ENCODE results near the gene GTF2H4. TPM values are rescaled to one million over a fixed set of nuclear protein-coding genes. Genes with fewer than 3 reads are reported as not detected.
"Not testable (repeated sequence)": the region's sequence is repeated elsewhere in the genome, so short reads cannot be mapped to it uniquely, and the experiment has no call there.

GTF2H4 gene
- total and polyA plus RNA-seq, 3 donors from 2014 or later, result 23.0 to 38.1 (median 30.6) TPM

DNA sequence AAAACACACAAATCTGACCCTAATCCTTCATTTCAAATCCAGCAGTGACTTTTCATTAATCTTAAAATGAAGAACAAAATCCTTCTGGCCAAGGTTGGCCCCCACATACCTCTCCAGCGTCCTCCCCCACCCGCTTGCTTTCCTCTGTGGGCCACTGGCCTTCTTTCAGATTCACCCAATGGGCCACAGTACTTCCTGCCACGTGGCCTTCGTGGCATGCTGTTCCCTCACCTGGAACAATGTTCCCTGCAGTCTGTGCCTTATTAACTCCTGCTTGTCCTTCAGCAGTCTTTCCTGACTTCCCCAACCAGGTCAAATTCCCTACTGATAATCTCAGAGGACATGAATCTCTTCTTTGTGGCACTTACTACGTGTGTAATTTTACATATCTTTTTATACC lies 5.3 kb upstream of the GTF2H4 start:
- TF ChIP-seq, protein P1, sequence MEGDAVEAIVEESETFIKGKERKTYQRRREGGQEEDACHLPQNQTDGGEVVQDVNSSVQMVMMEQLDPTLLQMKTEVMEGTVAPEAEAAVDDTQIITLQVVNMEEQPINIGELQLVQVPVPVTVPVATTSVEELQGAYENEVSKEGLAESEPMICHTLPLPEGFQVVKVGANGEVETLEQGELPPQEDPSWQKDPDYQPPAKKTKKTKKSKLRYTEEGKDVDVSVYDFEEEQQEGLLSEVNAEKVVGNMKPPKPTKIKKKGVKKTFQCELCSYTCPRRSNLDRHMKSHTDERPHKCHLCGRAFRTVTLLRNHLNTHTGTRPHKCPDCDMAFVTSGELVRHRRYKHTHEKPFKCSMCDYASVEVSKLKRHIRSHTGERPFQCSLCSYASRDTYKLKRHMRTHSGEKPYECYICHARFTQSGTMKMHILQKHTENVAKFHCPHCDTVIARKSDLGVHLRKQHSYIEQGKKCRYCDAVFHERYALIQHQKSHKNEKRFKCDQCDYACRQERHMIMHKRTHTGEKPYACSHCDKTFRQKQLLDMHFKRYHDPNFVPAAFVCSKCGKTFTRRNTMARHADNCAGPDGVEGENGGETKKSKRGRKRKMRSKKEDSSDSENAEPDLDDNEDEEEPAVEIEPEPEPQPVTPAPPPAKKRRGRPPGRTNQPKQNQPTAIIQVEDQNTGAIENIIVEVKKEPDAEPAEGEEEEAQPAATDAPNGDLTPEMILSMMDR (IDR thresholded peaks at IDR 0.05), result no peak
- no peak for TF ChIP-seq POLR2A (IDR thresholded peaks at IDR 0.05)
- no peak for DNase-seq
- Histone ChIP-seq H3K36me3 (ENCODE audit: low read depth, missing control alignments) (no peaks in the 10 kb centered on the region), H3K4me3 (no peak overlapping the region), H3K27me3 (no peaks in the 10 kb centered on the region), H3K9me3 (no peaks in the 10 kb centered on the region), H3K27ac (no peak overlapping the region), H3K4me1 (no peaks in the 10 kb centered on the region)
- intact Hi-C loops (cut with DNase I; ENCODE audit: low total_unique reads), result no loop called here
- 45 to 57% methylated on average over 5 of the region's 5 CpGs for WGBS, 2 donors

DNA sequence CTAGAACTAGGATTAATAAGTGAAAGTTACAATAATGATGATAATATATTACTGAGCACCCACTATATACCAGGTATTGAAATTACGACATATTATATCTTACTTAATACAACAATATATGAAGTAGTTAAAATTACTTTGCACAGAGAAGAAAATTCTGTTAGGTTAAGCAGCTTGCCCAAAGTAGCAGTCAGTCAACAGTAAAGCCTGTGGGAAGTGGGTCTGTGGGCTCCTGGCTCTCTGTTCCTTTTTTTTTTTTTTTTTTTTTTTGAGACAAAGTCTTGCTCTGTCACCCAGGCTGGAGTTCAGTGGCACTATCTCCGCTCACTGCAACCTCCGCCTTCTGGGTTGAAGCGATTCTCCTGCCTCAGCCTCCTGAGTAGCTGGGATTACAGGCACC lies 4.8 kb upstream of the GTF2H4 start:
- no peak for TF ChIP-seq POLR2A (IDR thresholded peaks at IDR 0.05)
- TF ChIP-seq, protein P1 (IDR thresholded peaks at IDR 0.05), result no peak
- Histone ChIP-seq H3K4me1 (no peaks in the 10 kb centered on the region), H3K27ac (no peak overlapping the region), H3K9me3 (no peaks in the 10 kb centered on the region), H3K27me3 (no peaks in the 10 kb centered on the region), H3K36me3 (ENCODE audit: low read depth, missing control alignments) (no peaks in the 10 kb centered on the region), H3K4me3 (no peak overlapping the region)
- no peak for DNase-seq
- WGBS, 2 donors, result 84 to 89% methylated on average over 4 of the region's 4 CpGs
- intact Hi-C loops (cut with DNase I; ENCODE audit: low total_unique reads), result no loop called here

DNA sequence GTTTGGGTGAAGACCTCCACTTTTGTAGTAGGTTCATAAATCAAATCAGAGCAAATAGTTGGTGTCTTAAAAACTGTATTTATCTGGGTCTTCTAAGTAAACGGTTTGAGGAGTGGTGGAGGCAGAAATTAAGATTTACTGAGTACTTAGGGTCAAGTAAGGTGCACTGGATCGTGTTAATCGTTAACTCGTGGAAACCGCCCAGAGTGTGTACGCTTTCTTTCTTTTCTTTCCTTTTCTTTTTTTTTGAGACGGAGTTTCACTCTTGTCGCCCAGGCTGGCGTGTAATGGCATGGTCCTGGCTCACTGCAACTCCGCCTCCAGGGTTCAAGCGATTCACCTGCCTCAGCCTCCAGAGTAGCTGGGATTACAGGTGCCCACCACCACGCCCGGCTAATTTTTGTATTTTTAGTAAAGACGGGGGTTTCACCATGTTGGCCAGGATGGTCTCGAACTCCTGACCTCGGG lies 683 bp upstream of the GTF2H4 start:
- H3K27ac ChIP-seq; intact Hi-C loops (cut with DNase I; ENCODE audit: low total_unique reads); H3K27me3 ChIP-seq; H3K9me3 ChIP-seq; DNase-seq; H3K4me1 ChIP-seq; H3K36me3 ChIP-seq (ENCODE audit: low read depth, missing control alignments): not testable (repeated sequence)
- H3K4me3 ChIP-seq, result peak overlapping the region; percentile 78 to 83
- 24 to 35% methylated on average over 12 to 16 of the region's 16 CpGs for WGBS, 2 donors

GRCh38 chr6:30908700-30909099 lies 693 bp downstream of the GTF2H4 start:
- no peak for DNase-seq
- TF ChIP-seq, protein P1 (IDR thresholded peaks at IDR 0.05), result no peak
- TF ChIP-seq POLR2A (IDR thresholded peaks at IDR 0.05), result no peak
- Histone ChIP-seq H3K4me3 (peak overlapping the region; percentile 78 to 83), H3K27me3 (no peaks in the 10 kb centered on the region), H3K4me1 (peaks cover 14% of the 10 kb centered on the region), H3K36me3 (ENCODE audit: low read depth, missing control alignments) (no peaks in the 10 kb centered on the region), H3K27ac (no peak overlapping the region), H3K9me3 (no peaks in the 10 kb centered on the region)
- 23 to 38% methylated on average over 2 of the region's 2 CpGs for WGBS, 2 donors
- intact Hi-C loops (cut with DNase I; ENCODE audit: low total_unique reads), result no loop called here

DNA sequence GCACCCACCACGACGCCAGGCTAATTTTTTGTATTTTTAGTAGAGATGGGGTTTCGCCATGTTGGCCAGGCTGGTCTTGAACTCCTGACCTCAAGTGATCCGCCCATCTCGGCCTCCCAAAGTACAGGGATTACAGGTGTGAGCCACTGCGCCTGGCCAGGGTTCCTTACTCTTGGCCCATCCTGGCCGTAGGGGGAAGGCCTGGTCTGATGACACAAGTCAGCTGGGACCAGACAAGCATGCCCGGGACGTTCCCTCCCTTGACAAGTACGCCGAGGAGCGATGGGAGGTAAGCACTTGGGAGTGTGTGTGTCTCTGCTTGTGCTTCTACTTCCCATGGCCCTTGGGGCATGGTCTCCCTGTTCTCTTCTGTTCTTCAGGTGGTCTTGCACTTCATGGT lies 2.5 kb downstream of the GTF2H4 start:
- H3K9me3 ChIP-seq; H3K27ac ChIP-seq; H3K4me3 ChIP-seq; DNase-seq; H3K36me3 ChIP-seq (ENCODE audit: low read depth, missing control alignments); intact Hi-C loops (cut with DNase I; ENCODE audit: low total_unique reads); H3K27me3 ChIP-seq: not testable (repeated sequence)
- 90 to 94% methylated on average over 9 to 12 of the region's 12 CpGs for WGBS, 2 donors
- H3K4me1 ChIP-seq, result peaks cover 24% of the 10 kb centered on the region

GRCh38 chr6:30912746-30913520 lies 4.9 kb downstream of the GTF2H4 start:
- Histone ChIP-seq H3K36me3 (ENCODE audit: low read depth, missing control alignments) (no peaks in the 10 kb centered on the region), H3K4me1 (peaks cover 30% of the 10 kb centered on the region), H3K27me3 (no peaks in the 10 kb centered on the region), H3K27ac (peak overlapping the region; percentile 92 to 93), H3K4me3 (no peak overlapping the region), H3K9me3 (no peaks in the 10 kb centered on the region)
- WGBS, 2 donors, result 63 to 72% methylated on average over 8 of the region's 8 CpGs
- DNase-seq, result no peak
- intact Hi-C loops (cut with DNase I; ENCODE audit: low total_unique reads), result no loop called here
- no peak for TF ChIP-seq POLR2A (IDR thresholded peaks at IDR 0.05)
- TF ChIP-seq, protein P1 (IDR thresholded peaks at IDR 0.05), result no peak
